Measurements from ENCODE around the gene VEZT.
"Not testable (repeated sequence)": the region's sequence is repeated elsewhere in the genome, so short reads cannot be mapped to it uniquely, and the experiment has no call there.

Gene VEZT

DNA sequence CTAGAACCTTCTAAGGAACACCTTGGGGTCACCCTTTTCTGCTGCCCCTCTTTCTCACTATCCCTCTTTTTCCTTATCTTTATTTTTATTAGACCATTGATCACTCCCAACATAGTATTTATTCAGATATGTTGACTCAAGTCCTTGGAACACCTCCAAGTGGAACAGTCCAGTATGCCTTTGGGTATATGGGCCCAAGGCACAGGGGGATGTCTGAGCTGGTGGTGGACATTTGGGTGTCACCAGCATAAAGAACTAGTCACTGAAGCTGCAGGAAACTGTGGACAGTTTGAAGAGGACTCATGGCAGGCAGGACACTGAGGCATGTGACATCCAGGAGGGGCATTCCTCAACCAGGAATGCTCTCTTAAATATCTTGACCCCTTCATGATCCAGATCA is 105.6 kb downstream of the VEZT start:
- no peaks in the 10 kb centered on the region for H3K79me2 ChIP-seq (ENCODE audit: insufficient read depth, low read length)
- no peaks in the 10 kb centered on the region for H3K36me3 ChIP-seq (ENCODE audit: insufficient read depth, low read length)
- TF ChIP-seq EZH2 (IDR thresholded peaks at IDR 0.05; ENCODE audit: borderline replicate concordance, low read length) (no peak), CTCF (IDR thresholded peaks at IDR 0.05; ENCODE audit: low read length) (no peak)
- H3K9ac ChIP-seq (ENCODE audit: low read length) = no peak overlapping the region
- no peak overlapping the region for H2AFZ ChIP-seq (ENCODE audit: low read length)
- H3K27ac ChIP-seq (ENCODE audit: low read depth, low read length, poor library complexity, severe bottlenecking) = no peak overlapping the region
- H3K4me2 ChIP-seq (ENCODE audit: low read length) = no peak overlapping the region
- H3K27me3 ChIP-seq (ENCODE audit: insufficient read depth, low read length) = no peaks in the 10 kb centered on the region
- no peaks in the 10 kb centered on the region for H3F3A ChIP-seq (ENCODE audit: insufficient read depth, low read length)
- H3K4me1 ChIP-seq (ENCODE audit: insufficient read depth, low read length, severe bottlenecking) = no peaks in the 10 kb centered on the region
- no peak overlapping the region for H3K4me3 ChIP-seq (ENCODE audit: low read depth, low read length, poor library complexity, severe bottlenecking)
- H3K9me2 ChIP-seq (ENCODE audit: low read depth, low read length) = no peaks in the 10 kb centered on the region
- no peaks in the 10 kb centered on the region for H4K20me1 ChIP-seq (ENCODE audit: insufficient read depth, low read length)
- H3K9me3 ChIP-seq (ENCODE audit: low read length) = no peaks in the 10 kb centered on the region

- H3K27me3 ChIP-seq (ENCODE audit: insufficient read depth, low read length); H2AFZ ChIP-seq (ENCODE audit: low read length); H3K4me1 ChIP-seq (ENCODE audit: insufficient read depth, low read length, severe bottlenecking); H3K9me3 ChIP-seq (ENCODE audit: low read length); H3F3A ChIP-seq (ENCODE audit: insufficient read depth, low read length); H3K36me3 ChIP-seq (ENCODE audit: insufficient read depth, low read length); H3K4me3 ChIP-seq (ENCODE audit: low read depth, low read length, poor library complexity, severe bottlenecking); H3K9ac ChIP-seq (ENCODE audit: low read length); H3K79me2 ChIP-seq (ENCODE audit: insufficient read depth, low read length); H4K20me1 ChIP-seq (ENCODE audit: insufficient read depth, low read length); H3K4me2 ChIP-seq (ENCODE audit: low read length); H3K27ac ChIP-seq (ENCODE audit: low read depth, low read length, poor library complexity, severe bottlenecking); H3K9me2 ChIP-seq (ENCODE audit: low read depth, low read length): not testable (repeated sequence)
These were observed 106.6 kb downstream of the VEZT start for GRCh38 chr12:95324246-95324645.

- Histone ChIP-seq H2AFZ (ENCODE audit: low read length) (no peak overlapping the region), H3K27ac (ENCODE audit: low read depth, low read length, poor library complexity, severe bottlenecking) (no peak overlapping the region), H3K4me1 (ENCODE audit: insufficient read depth, low read length, severe bottlenecking) (no peaks in the 10 kb centered on the region), H3K9me3 (ENCODE audit: low read length) (no peaks in the 10 kb centered on the region), H3K79me2 (ENCODE audit: insufficient read depth, low read length) (no peaks in the 10 kb centered on the region), H4K20me1 (ENCODE audit: insufficient read depth, low read length) (no peaks in the 10 kb centered on the region), H3K36me3 (ENCODE audit: insufficient read depth, low read length) (no peaks in the 10 kb centered on the region), H3F3A (ENCODE audit: insufficient read depth, low read length) (no peaks in the 10 kb centered on the region), H3K27me3 (ENCODE audit: insufficient read depth, low read length) (no peaks in the 10 kb centered on the region), H3K9me2 (ENCODE audit: low read depth, low read length) (no peaks in the 10 kb centered on the region), H3K9ac (ENCODE audit: low read length) (no peak overlapping the region), H3K4me3 (ENCODE audit: low read depth, low read length, poor library complexity, severe bottlenecking) (no peak overlapping the region), H3K4me2 (ENCODE audit: low read length) (no peak overlapping the region)
- no peak for TF ChIP-seq EZH2 (IDR thresholded peaks at IDR 0.05; ENCODE audit: borderline replicate concordance, low read length)
- TF ChIP-seq CTCF (IDR thresholded peaks at IDR 0.05; ENCODE audit: low read length) = no peak
These were observed 107.9 kb downstream of the VEZT start for GRCh38 chr12:95325501-95325900.

- H3K4me2 ChIP-seq (ENCODE audit: low read length) = no peak overlapping the region
These were observed 108.8 kb downstream of the VEZT start for GRCh38 chr12:95326445-95326844.

More at GRCh38 chr12:95326445-95326844, 108.8 kb downstream of the VEZT start:
- Histone ChIP-seq H3K36me3 (ENCODE audit: insufficient read depth, low read length) (no peaks in the 10 kb centered on the region), H4K20me1 (ENCODE audit: insufficient read depth, low read length) (no peaks in the 10 kb centered on the region), H3F3A (ENCODE audit: insufficient read depth, low read length) (no peaks in the 10 kb centered on the region), H3K4me3 (ENCODE audit: low read depth, low read length, poor library complexity, severe bottlenecking) (no peak overlapping the region), H3K27me3 (ENCODE audit: insufficient read depth, low read length) (no peaks in the 10 kb centered on the region), H3K4me1 (ENCODE audit: insufficient read depth, low read length, severe bottlenecking) (no peaks in the 10 kb centered on the region), H3K27ac (ENCODE audit: low read depth, low read length, poor library complexity, severe bottlenecking) (no peak overlapping the region), H2AFZ (ENCODE audit: low read length) (no peak overlapping the region), H3K9me3 (ENCODE audit: low read length) (no peaks in the 10 kb centered on the region), H3K9ac (ENCODE audit: low read length) (no peak overlapping the region), H3K79me2 (ENCODE audit: insufficient read depth, low read length) (no peaks in the 10 kb centered on the region), H3K9me2 (ENCODE audit: low read depth, low read length) (no peaks in the 10 kb centered on the region)
- TF ChIP-seq CTCF (IDR thresholded peaks at IDR 0.05; ENCODE audit: low read length) = no peak
- TF ChIP-seq EZH2 (IDR thresholded peaks at IDR 0.05; ENCODE audit: borderline replicate concordance, low read length) = no peak

All from OCI-LY1 (cell line).